Measurements from ENCODE around the gene OGDH. TPM values are rescaled to one million over a fixed set of nuclear protein-coding genes. Genes with fewer than 3 reads are reported as not detected.

OGDH gene
- total RNA-seq, 1 experiment from 2014 or later: 69.1 TPM

GRCh38 chr7:44567884-44568283 is 38.5 kb upstream of the OGDH start:
- ChIA-PET CTCF (no interaction called here), RAD21 (ENCODE audit: low non-redundant PET in 1 of 2, low total read pairs in 2 of 2, uncharacterized antibody in 2 of 2, unreplicated experiment in 2 of 2) (no interaction called here), POLR2A (no interaction called here)
- Histone ChIP-seq H2AFZ (ENCODE audit: low read depth, low read length, poor library complexity, severe bottlenecking) (no peak overlapping the region), H3K27me3 (ENCODE audit: insufficient read depth, low read length) (no peaks in the 10 kb centered on the region), H3K36me3 (ENCODE audit: control insufficient read depth in 1 of 2, insufficient read depth in 2 of 2, low read length in 2 of 2) (peaks cover 68 to 79% of the 10 kb centered on the region in 2 experiments), H3K9ac (ENCODE audit: low read length) (no peak overlapping the region), H3K9me2 (ENCODE audit: insufficient read depth) (no peaks in the 10 kb centered on the region), H3K27ac (ENCODE audit: low read depth, low read length) (no peak overlapping the region), H3K9me3 (ENCODE audit: control insufficient read depth in 1 of 2, insufficient read depth in 1 of 2, low read depth in 1 of 2, low read length in 2 of 2) (no peaks in the 10 kb centered on the region), H3K4me1 (ENCODE audit: control insufficient read depth in 1 of 2, insufficient read depth in 2 of 2, low read length in 2 of 2) (peaks cover 6 to 18% of the 10 kb centered on the region in 2 experiments; a peak in 3 of 4 replicates), H3K4me3 (replicated peaks in 1 of 2; ENCODE audit: low read depth in 1 of 2, low read length in 2 of 2) (no peak overlapping the region), H4K20me1 (ENCODE audit: insufficient read depth) (peaks cover 7% of the 10 kb centered on the region; the same call in 1 of the 2 replicates), H3K4me2 (ENCODE audit: low read length) (no peak overlapping the region), H3K79me2 (ENCODE audit: insufficient read depth, low read length) (peaks cover 60% of the 10 kb centered on the region)
- no peak for DNase-seq (ENCODE audit: low read depth, low spot score)
- TF ChIP-seq ATF3 (IDR thresholded peaks at IDR 0.05): no peak
- TF ChIP-seq POLR2A (IDR thresholded peaks at IDR 0.05; ENCODE audit: borderline replicate concordance, extremely low read depth, insufficient read depth, insufficient read length): no peak
- TF ChIP-seq SRF (IDR thresholded peaks at IDR 0.05; ENCODE audit: low read depth): no peak
- TF ChIP-seq TCF7L2 (IDR thresholded peaks at IDR 0.05; ENCODE audit: borderline replicate concordance, extremely low read depth, insufficient read depth, insufficient read length): no peak
- TF ChIP-seq YY1 (IDR thresholded peaks at IDR 0.05; ENCODE audit: extremely low read depth, insufficient replicate concordance, low read depth, low read length): no peak
- no peak for TF ChIP-seq SIN3A (IDR thresholded peaks at IDR 0.05; ENCODE audit: low read depth)
- no peak for TF ChIP-seq CBX3 (IDR thresholded peaks at IDR 0.05; ENCODE audit: low read depth)
- no peak for TF ChIP-seq RAD21 (IDR thresholded peaks at IDR 0.05; ENCODE audit: low read depth)
- no peak for TF ChIP-seq CTCF (IDR thresholded peaks at IDR 0.05 in 2 of 3, conservative IDR thresholded peaks at IDR 0.05 in 1 of 3; ENCODE audit: borderline replicate concordance in 1 of 3, insufficient read depth in 1 of 3, low read depth in 2 of 3, low read length in 2 of 3)
- TF ChIP-seq, protein P1, sequence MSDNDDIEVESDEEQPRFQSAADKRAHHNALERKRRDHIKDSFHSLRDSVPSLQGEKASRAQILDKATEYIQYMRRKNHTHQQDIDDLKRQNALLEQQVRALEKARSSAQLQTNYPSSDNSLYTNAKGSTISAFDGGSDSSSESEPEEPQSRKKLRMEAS (IDR thresholded peaks at IDR 0.05): no peak
- no peak for TF ChIP-seq ELF1 (IDR thresholded peaks at IDR 0.05; ENCODE audit: borderline replicate concordance, low read depth)
- no peak for TF ChIP-seq ZNF274 (IDR thresholded peaks at IDR 0.05; ENCODE audit: low read depth, low read length)
- TF ChIP-seq CEBPB (IDR thresholded peaks at IDR 0.05; ENCODE audit: low read depth): no peak
- TF ChIP-seq, protein P2, sequence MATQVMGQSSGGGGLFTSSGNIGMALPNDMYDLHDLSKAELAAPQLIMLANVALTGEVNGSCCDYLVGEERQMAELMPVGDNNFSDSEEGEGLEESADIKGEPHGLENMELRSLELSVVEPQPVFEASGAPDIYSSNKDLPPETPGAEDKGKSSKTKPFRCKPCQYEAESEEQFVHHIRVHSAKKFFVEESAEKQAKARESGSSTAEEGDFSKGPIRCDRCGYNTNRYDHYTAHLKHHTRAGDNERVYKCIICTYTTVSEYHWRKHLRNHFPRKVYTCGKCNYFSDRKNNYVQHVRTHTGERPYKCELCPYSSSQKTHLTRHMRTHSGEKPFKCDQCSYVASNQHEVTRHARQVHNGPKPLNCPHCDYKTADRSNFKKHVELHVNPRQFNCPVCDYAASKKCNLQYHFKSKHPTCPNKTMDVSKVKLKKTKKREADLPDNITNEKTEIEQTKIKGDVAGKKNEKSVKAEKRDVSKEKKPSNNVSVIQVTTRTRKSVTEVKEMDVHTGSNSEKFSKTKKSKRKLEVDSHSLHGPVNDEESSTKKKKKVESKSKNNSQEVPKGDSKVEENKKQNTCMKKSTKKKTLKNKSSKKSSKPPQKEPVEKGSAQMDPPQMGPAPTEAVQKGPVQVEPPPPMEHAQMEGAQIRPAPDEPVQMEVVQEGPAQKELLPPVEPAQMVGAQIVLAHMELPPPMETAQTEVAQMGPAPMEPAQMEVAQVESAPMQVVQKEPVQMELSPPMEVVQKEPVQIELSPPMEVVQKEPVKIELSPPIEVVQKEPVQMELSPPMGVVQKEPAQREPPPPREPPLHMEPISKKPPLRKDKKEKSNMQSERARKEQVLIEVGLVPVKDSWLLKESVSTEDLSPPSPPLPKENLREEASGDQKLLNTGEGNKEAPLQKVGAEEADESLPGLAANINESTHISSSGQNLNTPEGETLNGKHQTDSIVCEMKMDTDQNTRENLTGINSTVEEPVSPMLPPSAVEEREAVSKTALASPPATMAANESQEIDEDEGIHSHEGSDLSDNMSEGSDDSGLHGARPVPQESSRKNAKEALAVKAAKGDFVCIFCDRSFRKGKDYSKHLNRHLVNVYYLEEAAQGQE (IDR thresholded peaks at IDR 0.05; ENCODE audit: low read depth): no peak
- no peak for TF ChIP-seq JUND (IDR thresholded peaks at IDR 0.05)
- no peak for TF ChIP-seq POLR2AphosphoS5 (IDR thresholded peaks at IDR 0.05; ENCODE audit: low read depth, low read length)
- TF ChIP-seq EGR1 (IDR thresholded peaks at IDR 0.05; ENCODE audit: low read depth): no peak
- no peak for TF ChIP-seq FOSL1 (IDR thresholded peaks at IDR 0.05; ENCODE audit: low read depth)
- no peak for TF ChIP-seq EZH2 (IDR thresholded peaks at IDR 0.05)
- TF ChIP-seq ZBTB33 (IDR thresholded peaks at IDR 0.05; ENCODE audit: extremely low read depth, insufficient replicate concordance, low read length): no peak
- no peak for ATAC-seq
- intact Hi-C loops (cut with micrococcal nuclease): loop anchor here (5.0 kb wide), 1 partner anchor 221 kb away; no protein-coding TSS in a partner anchor
- no TSS peak for BruUV-seq (replicated peaks)

All from HCT116 (cell line).